PC-9 (cell line): ENCODE data around the gene ALPK1.

Source experiments
- CTCF ChIP-seq: fragments of 200-600 bp; sonication (generic); conservative IDR thresholded peaks from 2 replicates; pipeline ENCODE4 v1.6.1; 2017; ENCODE audit warnings: mixed run types, antibody characterized with exemption, mild to moderate bottlenecking, moderate library complexity
- EZH2 ChIP-seq: fragments of 200-600 bp; sonication (generic); IDR thresholded peaks from 2 replicates; pipeline ENCODE4 v1.8.0; 2017; ENCODE audit warnings: antibody characterized with exemption, low read depth

DNA sequence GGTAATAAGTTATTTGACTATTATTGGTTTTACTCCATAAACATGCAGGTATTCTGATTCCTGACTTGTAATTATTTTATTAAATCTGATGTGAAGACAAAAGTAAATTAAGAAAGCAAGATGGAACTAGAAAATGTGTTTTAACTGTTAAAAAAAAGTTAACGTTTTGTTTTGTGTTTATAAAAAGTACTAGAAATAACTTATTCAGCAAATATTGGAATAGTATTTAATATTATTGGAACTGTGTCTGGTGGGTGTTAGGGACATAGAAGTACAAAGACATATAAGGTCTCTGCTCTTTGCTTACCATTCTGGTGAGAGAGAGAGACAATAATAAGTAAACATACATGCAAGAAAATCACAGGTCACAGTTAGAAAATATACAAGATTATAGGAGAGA lies 27.1 kb upstream of the ALPK1 start:
- TF ChIP-seq CTCF: no peak
- TF ChIP-seq EZH2: no peak
